Endothelial cell of umbilical vein (primary cell): Measurements from ENCODE around the gene XIRP1. TPM values are rescaled to one million over a fixed set of nuclear protein-coding genes. Genes with fewer than 3 reads are reported as not detected.

Experiments used
- BruUV-seq: library from RNA; stranded (reverse); fragments of 400-500 nt; replicated peaks from 2 replicates; lab custom pipeline; 2021; lab: Mats Ljungman, UMichigan
- CTCF ChIA-PET: fragments of 300-600, 350-600 bp; sonication (Branson Sonifier 250); formaldehyde crosslinking; loops from one replicate; lab custom pipeline; 2021; ENCODE audit warnings: antibody characterized with exemption, inconsistent platforms; lab: Charles Lee
- POLR2A ChIA-PET: fragments of 300-600, 350-600 bp; sonication (Branson Sonifier 250); formaldehyde crosslinking; loops from one replicate; lab custom pipeline; 2021; ENCODE audit warnings: antibody characterized with exemption, inconsistent platforms; lab: Charles Lee
- DNase-seq: peaks from one replicate; pipeline ENCODE4 v3.0.0-alpha.2; 2011; ENCODE audit warnings: low read depth, low spot score
- FAIRE-seq: peaks from 2 replicates; lab custom pipeline; 2011; peaks lifted over from hg19 to GRCh38; lab: Jason Lieb, UNC
- H2AFZ ChIP-seq: 2 replicates; pipeline ENCODE4 v1.6.0; 2012; ENCODE audit warnings: low read depth, low read length, control low read depth, inconsistent platforms
- H3K27ac ChIP-seq: 2 replicates; pipeline ENCODE4 v1.5.1; 2011; ENCODE audit warnings: low read depth, mild to moderate bottlenecking, control low read depth, low read length, moderate library complexity; ENCODE audit not compliant: insufficient read depth
- H3K27me3 ChIP-seq, 2 experiments: 2 replicates each; pipeline versions ENCODE4 v1.6.0 to v1.6.1; 2011; ENCODE audit warnings: low read length in 2 of 2, mixed read lengths in 1 of 2; ENCODE audit not compliant: control insufficient read depth in 2 of 2, insufficient read depth in 2 of 2
- H3K36me3 ChIP-seq, 2 experiments: 2 replicates in 1 of 2; 3 replicates in 1 of 2; pipeline ENCODE4 v1.5.1; 2011; ENCODE audit warnings: low read length in 2 of 2, mild to moderate bottlenecking in 1 of 2, moderate library complexity in 1 of 2; ENCODE audit not compliant: control insufficient read depth in 2 of 2, insufficient read depth in 2 of 2; ENCODE audit errors: extremely low read depth in 1 of 2
- H3K4me1 ChIP-seq: 3 replicates; pipeline ENCODE4 v1.5.1; 2011; ENCODE audit warnings: mild to moderate bottlenecking, low read length; ENCODE audit not compliant: control insufficient read depth, insufficient read depth; ENCODE audit errors: extremely low read depth
- H3K4me2 ChIP-seq: 2 replicates; pipeline ENCODE4 v1.6.1; 2011; ENCODE audit warnings: low read length, control low read depth, mixed read lengths; ENCODE audit not compliant: insufficient read depth
- H3K4me3 ChIP-seq, 3 experiments: fragments of 200-600 bp in 1 of 3; sonication (generic), shearing (Covaris generic) in 1 of 3; replicated peaks in 1 of 3; 2 replicates each; pipeline ENCODE4 v1.5.1; 2011 to 2016; ENCODE audit warnings: control low read depth in 3 of 3, low read length in 3 of 3, mild to moderate bottlenecking in 2 of 3, inconsistent platforms in 1 of 3, low read depth in 1 of 3, moderate library complexity in 1 of 3; ENCODE audit not compliant: insufficient read depth in 1 of 3
- H3K79me2 ChIP-seq: 2 replicates; pipeline ENCODE4 v1.6.0; 2012; ENCODE audit warnings: low read length, inconsistent platforms; ENCODE audit not compliant: control insufficient read depth, insufficient read depth
- H3K9ac ChIP-seq: replicated peaks from 2 replicates; pipeline ENCODE3; 2011; ENCODE audit warnings: low read length, control low read depth; ENCODE audit not compliant: insufficient read depth; ENCODE audit errors: extremely low read depth
- H3K9me1 ChIP-seq: replicated peaks from 3 replicates; pipeline ENCODE4 v1.6.0; 2011; ENCODE audit warnings: mild to moderate bottlenecking, low read length; ENCODE audit not compliant: control insufficient read depth, insufficient read depth; ENCODE audit errors: extremely low read depth
- H3K9me3 ChIP-seq: replicated peaks from 2 replicates; pipeline ENCODE4 v1.5.1; 2012; ENCODE audit warnings: low read length, inconsistent platforms; ENCODE audit not compliant: control insufficient read depth, insufficient read depth
- H4K20me1 ChIP-seq: replicated peaks from 2 replicates; pipeline ENCODE3; 2011; ENCODE audit warnings: mild to moderate bottlenecking, low read length; ENCODE audit not compliant: control insufficient read depth, insufficient read depth; ENCODE audit errors: extremely low read depth
- EZH2 ChIP-seq: IDR thresholded peaks from 2 replicates; pipeline ENCODE4 v1.6.1; 2012; ENCODE audit warnings: borderline replicate concordance, low read depth, mild to moderate bottlenecking, moderate library complexity, low read length, inconsistent platforms; ENCODE audit not compliant: severe bottlenecking
- FOS ChIP-seq: IDR thresholded peaks from 2 replicates; pipeline ENCODE4 v1.6.1; 2011; ENCODE audit warnings: mild to moderate bottlenecking, low read length, moderate library complexity, borderline replicate concordance; ENCODE audit not compliant: insufficient read depth
- GATA2 ChIP-seq: IDR thresholded peaks from 2 replicates; pipeline ENCODE4 v1.7.0; 2011; ENCODE audit warnings: low read depth, mild to moderate bottlenecking, moderate library complexity, mixed read lengths, low read length; ENCODE audit not compliant: insufficient read length, insufficient read depth
- JUN ChIP-seq: IDR thresholded peaks from 2 replicates; pipeline ENCODE4 v1.6.1; 2011; ENCODE audit warnings: borderline replicate concordance, low read depth; ENCODE audit not compliant: insufficient read length, insufficient read depth
- MYC ChIP-seq: IDR thresholded peaks from one replicate; pipeline ENCODE4 v1.6.1; 2011; ENCODE audit warnings: mild to moderate bottlenecking, low read depth, low read length
- POLR2A ChIP-seq: IDR thresholded peaks from 2 replicates; pipeline ENCODE4 v1.6.1; 2012; ENCODE audit warnings: low read depth, mild to moderate bottlenecking, control low read depth, low read length
- POLR2AphosphoS5 ChIP-seq: IDR thresholded peaks from 2 replicates; pipeline ENCODE4 v1.6.1; 2012; ENCODE audit warnings: low read depth, mild to moderate bottlenecking, control low read depth, low read length, moderate library complexity; ENCODE audit not compliant: insufficient read depth
- dilution Hi-C: fragments of 300-500 bp; cut with MboI; formaldehyde crosslinking; loops from one replicate; pipeline ENCODE4 v1.15.0; 2019; ENCODE audit warnings: low sequenced_read_pairs; ENCODE audit not compliant: extremely low pct_ligation_motif_present
- intact Hi-C: fragments of 100-400 bp; cut with micrococcal nuclease; formaldehyde crosslinking; loops from one replicate; pipeline ENCODE4 v1.10.0; 2022
- polyA plus RNA-seq, 4 experiments: library from polyadenylated mRNA; depleted of rRNA in 3 of 4; stranded (reverse) in 3 of 4; unstranded in 1 of 4; fragments of >200 nt; gene quantifications; 2 replicates each; pipeline versions ENCODE4 v1.2.1 to v1.2.3, GENCODE V29; 2011 to 2012; ENCODE audit warnings: missing spikeins in 1 of 4
- total RNA-seq: library from RNA; stranded (reverse); gene quantifications from 2 replicates; pipeline ENCODE4 v1.2.3, GENCODE V29; 2021
- TF ChIP-seq, protein P1 (sequence below), 2 donors: IDR thresholded peaks; 1 replicate in 1 of 2; 2 replicates in 1 of 2; pipeline ENCODE4 v1.5.1; 2011; ENCODE audit warnings: low read length in 2 of 2, mild to moderate bottlenecking in 2 of 2, moderate library complexity in 2 of 2, control low read depth in 1 of 2, inconsistent platforms in 1 of 2, low read depth in 1 of 2; ENCODE audit not compliant: insufficient read depth in 1 of 2; ENCODE audit errors: extremely low read depth in 1 of 2
- TF ChIP-seq, protein P2 (sequence below): IDR thresholded peaks from 2 replicates; pipeline ENCODE4 v1.6.1; 2011; ENCODE audit not compliant: insufficient read depth, insufficient read length

Gene XIRP1
- total and polyA plus RNA-seq, 2 donors (not counting 3 experiments of a cell fraction or from before 2014, with no cell fraction given): not detected

DNA sequence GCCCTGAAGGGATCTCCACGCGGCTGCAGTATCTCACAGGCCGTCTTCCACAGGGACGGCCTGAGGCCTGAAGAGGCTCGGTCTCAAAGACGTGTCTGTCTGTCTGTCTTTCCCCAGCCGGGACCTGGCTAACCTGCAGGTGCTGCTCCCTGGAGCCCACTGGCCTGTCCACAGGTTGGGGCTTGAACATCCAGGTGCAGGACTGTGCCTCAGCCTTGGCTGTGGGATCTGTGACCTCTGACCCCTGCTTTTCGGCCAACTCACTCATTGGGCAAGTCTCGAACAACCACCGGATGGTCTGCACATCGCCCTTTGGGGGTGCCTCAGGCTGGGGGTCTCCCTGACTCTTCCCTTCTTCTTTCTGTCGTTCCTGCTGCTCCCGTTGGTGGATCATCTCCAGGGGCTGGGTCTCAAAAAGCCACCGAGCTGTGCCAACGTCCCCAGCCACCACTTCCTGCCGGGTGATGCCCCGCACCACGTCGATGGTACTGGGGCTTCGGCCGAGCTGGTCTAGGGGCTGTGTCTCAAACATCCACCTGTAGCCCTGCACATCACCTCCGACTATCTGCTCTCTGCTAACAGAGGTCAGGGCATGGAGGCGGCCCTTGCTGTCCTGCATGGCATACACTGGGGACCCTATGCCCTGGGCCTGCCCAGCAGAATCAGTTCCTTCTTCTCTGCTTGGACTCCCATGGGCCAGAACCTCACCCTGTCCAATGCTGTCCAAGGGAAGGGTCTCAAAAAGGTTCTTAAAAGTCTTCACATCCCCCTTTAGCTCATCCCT, 4.8 kb downstream of the XIRP1 start:
- ChIA-PET CTCF (interaction anchor here (1.1 to 14.2 kb wide), 6 partner anchors 29 to 104 kb away, joined by 3 to 183 read pairs (median 68); no protein-coding TSS in a partner anchor), POLR2A (no interaction called here)
- Histone ChIP-seq H2AFZ (no peak overlapping the region), H3K9ac (no peak overlapping the region), H3K27ac (no peak overlapping the region), H3K27me3 (no peaks in the 10 kb centered on the region), H3K4me2 (no peak overlapping the region), H3K9me1 (no peaks in the 10 kb centered on the region), H3K36me3 (no peaks in the 10 kb centered on the region), H4K20me1 (no peaks in the 10 kb centered on the region), H3K4me3 (no peak overlapping the region), H3K9me3 (no peaks in the 10 kb centered on the region), H3K79me2 (no peaks in the 10 kb centered on the region), H3K4me1 (no peaks in the 10 kb centered on the region)
- intact Hi-C loops (no loop called here), dilution Hi-C loops (no loop called here)
- no peak for DNase-seq
- no TSS peak for BruUV-seq
- FAIRE-seq: no peak
- no peak for TF ChIP-seq GATA2
- TF ChIP-seq EZH2: no peak
- TF ChIP-seq, protein P1, sequence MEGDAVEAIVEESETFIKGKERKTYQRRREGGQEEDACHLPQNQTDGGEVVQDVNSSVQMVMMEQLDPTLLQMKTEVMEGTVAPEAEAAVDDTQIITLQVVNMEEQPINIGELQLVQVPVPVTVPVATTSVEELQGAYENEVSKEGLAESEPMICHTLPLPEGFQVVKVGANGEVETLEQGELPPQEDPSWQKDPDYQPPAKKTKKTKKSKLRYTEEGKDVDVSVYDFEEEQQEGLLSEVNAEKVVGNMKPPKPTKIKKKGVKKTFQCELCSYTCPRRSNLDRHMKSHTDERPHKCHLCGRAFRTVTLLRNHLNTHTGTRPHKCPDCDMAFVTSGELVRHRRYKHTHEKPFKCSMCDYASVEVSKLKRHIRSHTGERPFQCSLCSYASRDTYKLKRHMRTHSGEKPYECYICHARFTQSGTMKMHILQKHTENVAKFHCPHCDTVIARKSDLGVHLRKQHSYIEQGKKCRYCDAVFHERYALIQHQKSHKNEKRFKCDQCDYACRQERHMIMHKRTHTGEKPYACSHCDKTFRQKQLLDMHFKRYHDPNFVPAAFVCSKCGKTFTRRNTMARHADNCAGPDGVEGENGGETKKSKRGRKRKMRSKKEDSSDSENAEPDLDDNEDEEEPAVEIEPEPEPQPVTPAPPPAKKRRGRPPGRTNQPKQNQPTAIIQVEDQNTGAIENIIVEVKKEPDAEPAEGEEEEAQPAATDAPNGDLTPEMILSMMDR (IDR thresholded peaks at IDR 0.05; ENCODE audit: extremely low read depth in 1 of 2, insufficient read depth in 1 of 2, low read depth in 1 of 2, low read length in 2 of 2): no peak
- TF ChIP-seq POLR2AphosphoS5: no peak
- TF ChIP-seq, protein P2, sequence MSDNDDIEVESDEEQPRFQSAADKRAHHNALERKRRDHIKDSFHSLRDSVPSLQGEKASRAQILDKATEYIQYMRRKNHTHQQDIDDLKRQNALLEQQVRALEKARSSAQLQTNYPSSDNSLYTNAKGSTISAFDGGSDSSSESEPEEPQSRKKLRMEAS: no peak
- no peak for TF ChIP-seq FOS
- TF ChIP-seq POLR2A: no peak
- TF ChIP-seq JUN: no peak
- no peak for TF ChIP-seq MYC
